Measurements from ENCODE around the gene DDHD1.

- TF ChIP-seq POLR2A (IDR thresholded peaks at IDR 0.05) = no peak
- TF ChIP-seq CTCF (IDR thresholded peaks at IDR 0.05) = no peak
- no peak for TF ChIP-seq EP300 (IDR thresholded peaks at IDR 0.05)
- TF ChIP-seq POLR2AphosphoS5 (IDR thresholded peaks at IDR 0.05) = no peak
Observed at GRCh38 chr14:53106768-53107167, 46.4 kb downstream of the DDHD1 start.

Data from sigmoid colon (tissue), 4 donors.